H1 (cell line): Measurements from ENCODE around the gene GMPR. TPM values are rescaled to one million over a fixed set of nuclear protein-coding genes. Genes with fewer than 3 reads are reported as not detected.

Experiments used
- BCL11A ChIP-seq, 2 experiments: IDR thresholded peaks; one replicate each; pipeline ENCODE4 v1.6.1; 2011; ENCODE audit warnings: low read depth in 2 of 2, low read length in 2 of 2, mild to moderate bottlenecking in 2 of 2
- SP1 ChIP-seq: IDR thresholded peaks from 2 replicates; pipeline ENCODE4 v1.6.1; 2011; ENCODE audit warnings: low read depth, low read length
- TAF1 ChIP-seq: IDR thresholded peaks from 2 replicates; pipeline ENCODE4 v1.6.1; 2011; ENCODE audit warnings: mild to moderate bottlenecking, low read depth, low read length
- polyA plus RNA-seq, 7 experiments: library from polyadenylated mRNA; depleted of rRNA in 3 of 7; stranded (reverse) in 5 of 7; unstranded in 2 of 7; fragments of >200 nt in 5 of 7; fragments of 200-250 nt in 2 of 7; gene quantifications; 1 replicate in 5 of 7; 2 replicates in 1 of 7; 4 replicates in 1 of 7; pipeline versions ENCODE4 v1.2.1 to v1.2.3, GENCODE V29; 2011 to 2013; ENCODE audit warnings: missing spikeins in 2 of 7, mixed read lengths in 2 of 7
- total RNA-seq: library from RNA; stranded (reverse); fragmentation: NEBNext Ultra II Directional; extraction: Animal tissue kit (Norgen Biotek cat#: 25700); gene quantifications from 2 replicates; pipeline ENCODE4 v1.2.1, GENCODE V29; 2021
- TF ChIP-seq, protein P1 (sequence below), 3 experiments: IDR thresholded peaks; 1 replicate in 2 of 3; 2 replicates in 1 of 3; pipeline versions ENCODE4 v1.5.1 to v1.6.1; 2011; ENCODE audit warnings: low read length in 3 of 3, mild to moderate bottlenecking in 3 of 3, inconsistent platforms in 2 of 3, low read depth in 1 of 3, moderate library complexity in 1 of 3; ENCODE audit not compliant: insufficient read depth in 1 of 3; ENCODE audit errors: control extremely low read depth in 1 of 3

GMPR gene
- total and polyA plus RNA-seq, 2 of the 8 experiments (the other 6 are each of a cell fraction or from before 2014, with no cell fraction given): 0.99 to 1.2 TPM

DNA sequence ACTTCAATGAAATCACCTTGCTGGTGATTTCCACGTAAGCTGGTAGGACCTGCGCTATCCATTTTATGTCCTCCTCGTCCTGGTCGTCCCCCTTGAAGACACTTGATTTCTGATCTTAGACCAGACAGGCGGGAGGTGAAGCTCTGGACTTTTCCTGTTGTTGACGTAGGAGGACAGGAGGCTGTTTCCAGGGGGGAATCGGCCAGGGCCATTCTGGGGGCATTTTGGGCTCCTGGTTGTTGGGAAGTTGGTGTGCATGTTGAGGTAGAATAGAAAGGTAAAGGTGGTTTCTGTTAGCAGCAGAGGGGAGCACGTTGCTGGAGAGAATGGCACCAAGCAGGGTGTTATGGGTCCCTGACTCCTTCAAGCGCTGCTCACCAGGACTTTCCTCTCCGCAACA lies 56.0 kb downstream of the GMPR start (continued):
- TF ChIP-seq, protein P1, sequence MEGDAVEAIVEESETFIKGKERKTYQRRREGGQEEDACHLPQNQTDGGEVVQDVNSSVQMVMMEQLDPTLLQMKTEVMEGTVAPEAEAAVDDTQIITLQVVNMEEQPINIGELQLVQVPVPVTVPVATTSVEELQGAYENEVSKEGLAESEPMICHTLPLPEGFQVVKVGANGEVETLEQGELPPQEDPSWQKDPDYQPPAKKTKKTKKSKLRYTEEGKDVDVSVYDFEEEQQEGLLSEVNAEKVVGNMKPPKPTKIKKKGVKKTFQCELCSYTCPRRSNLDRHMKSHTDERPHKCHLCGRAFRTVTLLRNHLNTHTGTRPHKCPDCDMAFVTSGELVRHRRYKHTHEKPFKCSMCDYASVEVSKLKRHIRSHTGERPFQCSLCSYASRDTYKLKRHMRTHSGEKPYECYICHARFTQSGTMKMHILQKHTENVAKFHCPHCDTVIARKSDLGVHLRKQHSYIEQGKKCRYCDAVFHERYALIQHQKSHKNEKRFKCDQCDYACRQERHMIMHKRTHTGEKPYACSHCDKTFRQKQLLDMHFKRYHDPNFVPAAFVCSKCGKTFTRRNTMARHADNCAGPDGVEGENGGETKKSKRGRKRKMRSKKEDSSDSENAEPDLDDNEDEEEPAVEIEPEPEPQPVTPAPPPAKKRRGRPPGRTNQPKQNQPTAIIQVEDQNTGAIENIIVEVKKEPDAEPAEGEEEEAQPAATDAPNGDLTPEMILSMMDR (IDR thresholded peaks at IDR 0.05; ENCODE audit: control extremely low read depth in 1 of 3, insufficient read depth in 1 of 3, low read depth in 1 of 3, low read length in 3 of 3): no peak
- TF ChIP-seq SP1 (no peak), BCL11A (IDR thresholded peaks at IDR 0.05; ENCODE audit: low read depth in 2 of 2, low read length in 2 of 2) (no peak), TAF1 (no peak)
